Sigmoid colon (tissue), 4 donors: Measurements from ENCODE around the gene PIP4K2A.

Experiments used
- POLR2A ChIP-seq, 2 donors: fragments of 450-650 bp; IDR thresholded peaks; one replicate each; pipeline ENCODE4 v1.6.1; 2016; ENCODE audit warnings: antibody characterized with exemption in 2 of 2, mild to moderate bottlenecking in 2 of 2, moderate library complexity in 2 of 2
- POLR2AphosphoS5 ChIP-seq, 4 donors: sonication (generic); formaldehyde crosslinking; IDR thresholded peaks; one replicate each; pipeline ENCODE4 v1.6.1; 2017; ENCODE audit warnings: antibody characterized with exemption in 4 of 4
- TF ChIP-seq, protein P1 (sequence below), 4 experiments: fragments of 450-650 bp in 3 of 4; fragments of 200-600 bp in 1 of 4; IDR thresholded peaks; one replicate each; pipeline ENCODE4 v1.5.1; 2016 to 2019; ENCODE audit warnings: antibody characterized with exemption in 4 of 4, mild to moderate bottlenecking in 3 of 4, moderate library complexity in 2 of 4

DNA sequence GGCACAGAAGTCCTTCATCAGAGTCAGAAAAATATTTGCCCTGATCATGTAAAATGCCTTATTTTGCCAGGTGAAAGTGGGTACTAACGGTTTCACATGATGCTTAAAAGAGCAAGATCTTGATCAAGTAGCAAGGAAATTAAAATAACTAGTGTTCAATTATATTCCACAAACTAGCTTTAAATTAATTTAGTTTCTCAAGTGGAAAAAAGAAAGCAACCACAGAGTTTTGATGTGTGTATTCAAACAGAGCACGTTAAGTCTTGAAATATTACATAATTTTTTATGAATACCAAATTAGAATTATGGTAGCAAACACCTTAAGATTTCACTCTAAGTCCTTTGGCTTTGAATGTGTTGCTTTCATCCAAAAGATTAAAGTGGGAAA, 47.3 kb downstream of the PIP4K2A start:
- TF ChIP-seq, protein P1, sequence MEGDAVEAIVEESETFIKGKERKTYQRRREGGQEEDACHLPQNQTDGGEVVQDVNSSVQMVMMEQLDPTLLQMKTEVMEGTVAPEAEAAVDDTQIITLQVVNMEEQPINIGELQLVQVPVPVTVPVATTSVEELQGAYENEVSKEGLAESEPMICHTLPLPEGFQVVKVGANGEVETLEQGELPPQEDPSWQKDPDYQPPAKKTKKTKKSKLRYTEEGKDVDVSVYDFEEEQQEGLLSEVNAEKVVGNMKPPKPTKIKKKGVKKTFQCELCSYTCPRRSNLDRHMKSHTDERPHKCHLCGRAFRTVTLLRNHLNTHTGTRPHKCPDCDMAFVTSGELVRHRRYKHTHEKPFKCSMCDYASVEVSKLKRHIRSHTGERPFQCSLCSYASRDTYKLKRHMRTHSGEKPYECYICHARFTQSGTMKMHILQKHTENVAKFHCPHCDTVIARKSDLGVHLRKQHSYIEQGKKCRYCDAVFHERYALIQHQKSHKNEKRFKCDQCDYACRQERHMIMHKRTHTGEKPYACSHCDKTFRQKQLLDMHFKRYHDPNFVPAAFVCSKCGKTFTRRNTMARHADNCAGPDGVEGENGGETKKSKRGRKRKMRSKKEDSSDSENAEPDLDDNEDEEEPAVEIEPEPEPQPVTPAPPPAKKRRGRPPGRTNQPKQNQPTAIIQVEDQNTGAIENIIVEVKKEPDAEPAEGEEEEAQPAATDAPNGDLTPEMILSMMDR (IDR thresholded peaks at IDR 0.05) = no peak
- TF ChIP-seq POLR2A (IDR thresholded peaks at IDR 0.05) (no peak), POLR2AphosphoS5 (IDR thresholded peaks at IDR 0.05) (no peak)
